Measurements from ENCODE around the gene TINAG. TPM values are rescaled to one million over a fixed set of nuclear protein-coding genes. Genes with fewer than 3 reads are reported as not detected.

Gene TINAG
- total RNA-seq, 3 donors from 2014 or later, result 25.2 to 55.5 (median 28.1) TPM

DNA sequence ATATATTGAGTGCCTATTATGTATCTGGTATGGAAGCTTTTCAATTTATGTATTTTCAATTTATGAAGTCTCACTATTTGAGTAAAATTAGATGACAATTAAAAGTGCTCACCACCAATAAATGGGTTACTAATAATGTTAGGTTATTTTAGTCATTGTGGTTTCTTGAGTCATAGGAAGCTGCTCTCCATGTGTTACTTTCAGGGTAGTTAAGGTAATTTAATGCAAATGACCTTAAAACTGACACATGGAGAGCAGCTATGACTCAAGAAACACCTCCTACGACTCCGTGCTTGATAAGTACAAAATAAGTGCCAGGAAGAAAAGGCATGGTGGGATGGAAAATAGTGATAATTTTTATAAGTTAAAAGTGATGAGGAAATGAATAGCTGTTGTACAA is 16.5 kb upstream of the TINAG start:
- TF ChIP-seq, protein P1, sequence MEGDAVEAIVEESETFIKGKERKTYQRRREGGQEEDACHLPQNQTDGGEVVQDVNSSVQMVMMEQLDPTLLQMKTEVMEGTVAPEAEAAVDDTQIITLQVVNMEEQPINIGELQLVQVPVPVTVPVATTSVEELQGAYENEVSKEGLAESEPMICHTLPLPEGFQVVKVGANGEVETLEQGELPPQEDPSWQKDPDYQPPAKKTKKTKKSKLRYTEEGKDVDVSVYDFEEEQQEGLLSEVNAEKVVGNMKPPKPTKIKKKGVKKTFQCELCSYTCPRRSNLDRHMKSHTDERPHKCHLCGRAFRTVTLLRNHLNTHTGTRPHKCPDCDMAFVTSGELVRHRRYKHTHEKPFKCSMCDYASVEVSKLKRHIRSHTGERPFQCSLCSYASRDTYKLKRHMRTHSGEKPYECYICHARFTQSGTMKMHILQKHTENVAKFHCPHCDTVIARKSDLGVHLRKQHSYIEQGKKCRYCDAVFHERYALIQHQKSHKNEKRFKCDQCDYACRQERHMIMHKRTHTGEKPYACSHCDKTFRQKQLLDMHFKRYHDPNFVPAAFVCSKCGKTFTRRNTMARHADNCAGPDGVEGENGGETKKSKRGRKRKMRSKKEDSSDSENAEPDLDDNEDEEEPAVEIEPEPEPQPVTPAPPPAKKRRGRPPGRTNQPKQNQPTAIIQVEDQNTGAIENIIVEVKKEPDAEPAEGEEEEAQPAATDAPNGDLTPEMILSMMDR (IDR thresholded peaks at IDR 0.05), result no peak
- no peak for ATAC-seq
- H3K9me3 ChIP-seq, result no peaks in the 10 kb centered on the region
- H3K4me1 ChIP-seq (ENCODE audit: low read depth), result no peaks in the 10 kb centered on the region
- no peak overlapping the region for H3K4me3 ChIP-seq
- no peaks in the 10 kb centered on the region for H3K36me3 ChIP-seq (ENCODE audit: low read depth)
- intact Hi-C loops (cut with DNase I, micrococcal nuclease), result no loop called here
- DNase-seq, result no peak

DNA sequence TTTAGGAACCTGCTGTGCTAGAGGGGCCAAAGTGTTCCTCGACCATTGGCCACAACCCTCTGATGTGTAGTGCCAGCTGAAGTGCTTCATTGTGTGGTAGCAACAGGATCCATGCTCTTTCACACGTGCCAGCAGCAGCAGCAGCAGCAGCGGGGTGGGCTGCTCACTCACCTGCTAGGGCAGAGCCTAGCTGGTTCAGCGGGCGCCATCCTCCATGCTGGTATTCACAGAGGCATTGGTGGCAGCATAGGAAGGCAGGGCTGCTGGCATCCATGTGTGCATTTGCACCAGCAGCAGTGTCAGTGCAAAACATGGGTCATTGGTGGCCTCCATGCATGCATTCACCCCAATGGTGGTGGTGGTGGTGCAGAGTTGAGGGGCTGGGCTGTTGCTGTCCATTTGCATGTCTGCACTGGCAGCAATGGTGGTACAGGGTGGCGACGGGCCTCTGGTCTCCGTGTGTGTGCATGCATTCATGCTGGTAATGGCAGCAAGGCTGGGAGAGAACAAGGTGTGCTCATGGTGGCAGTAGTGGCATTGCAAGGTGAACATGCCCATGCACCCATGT is 13.2 kb upstream of the TINAG start:
- TF ChIP-seq, protein P1 (IDR thresholded peaks at IDR 0.05), result no peak
- intact Hi-C loops (cut with DNase I, micrococcal nuclease), result no loop called here
- DNase-seq (peak in 1 of 3 donors; percentile 35), ATAC-seq (no peak)
- Histone ChIP-seq H3K36me3 (ENCODE audit: low read depth) (no peaks in the 10 kb centered on the region), H3K9me3 (no peaks in the 10 kb centered on the region), H3K4me1 (ENCODE audit: low read depth) (no peaks in the 10 kb centered on the region), H3K4me3 (no peak overlapping the region)

DNA sequence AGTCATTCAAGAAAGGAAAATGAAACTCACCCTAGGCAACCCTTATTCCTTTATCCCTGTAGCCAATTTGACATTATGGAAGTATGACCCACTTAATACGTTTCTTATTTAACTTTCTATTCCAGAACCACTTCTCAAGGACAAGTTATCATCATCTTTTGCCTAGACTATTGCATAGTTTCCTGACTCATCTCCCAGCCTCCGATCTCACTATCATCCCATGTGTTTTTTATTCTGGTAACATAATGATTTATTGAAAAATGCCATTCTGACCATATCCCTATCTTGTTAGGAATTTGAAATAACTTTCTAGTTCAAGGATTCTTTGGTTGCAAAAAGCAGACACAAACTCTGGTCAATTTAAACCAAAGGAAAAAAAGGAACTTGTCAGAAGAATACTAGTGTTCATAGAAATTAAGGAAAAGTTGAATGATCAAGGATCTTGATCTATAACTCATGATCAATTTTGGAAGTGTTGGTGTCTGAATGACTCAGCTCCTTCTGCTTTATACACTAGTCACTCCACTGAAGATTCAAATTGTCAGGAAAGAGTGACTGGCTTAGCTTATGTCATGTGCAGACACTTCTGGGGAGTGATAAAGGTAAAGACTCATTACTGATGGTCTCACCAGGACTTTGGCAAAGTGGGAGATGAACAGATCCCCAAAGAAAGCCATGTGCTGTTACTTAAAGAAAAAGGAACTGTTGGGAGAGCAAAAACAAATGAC is 8.5 kb upstream of the TINAG start:
- Histone ChIP-seq H3K9me3 (no peaks in the 10 kb centered on the region), H3K36me3 (ENCODE audit: low read depth) (no peaks in the 10 kb centered on the region), H3K4me3 (no peak overlapping the region), H3K4me1 (ENCODE audit: low read depth) (no peaks in the 10 kb centered on the region)
- TF ChIP-seq, protein P1 (IDR thresholded peaks at IDR 0.05), result no peak
- no peak for ATAC-seq
- DNase-seq, result no peak
- intact Hi-C loops (cut with DNase I, micrococcal nuclease), result no loop called here

DNA sequence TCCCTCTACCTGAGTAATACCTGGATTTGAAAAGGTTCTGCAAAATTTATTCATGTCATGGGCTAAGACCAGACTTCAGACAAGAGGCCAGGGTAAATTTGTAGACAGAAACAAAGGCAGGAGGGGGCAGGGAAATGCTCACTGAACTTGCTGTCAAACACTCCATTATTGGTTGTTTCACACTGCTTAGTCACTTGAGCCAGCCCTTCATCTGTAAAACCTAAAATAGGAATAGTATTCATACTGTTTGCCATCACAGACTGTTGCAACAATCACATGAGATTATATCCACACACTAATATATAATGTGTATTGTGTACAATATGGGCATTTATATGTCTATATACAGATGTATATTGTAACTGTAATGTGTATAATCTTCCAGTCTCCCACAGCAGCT is 6.5 kb upstream of the TINAG start:
- H3K4me3 ChIP-seq, result no peak overlapping the region
- no peaks in the 10 kb centered on the region for H3K4me1 ChIP-seq (ENCODE audit: low read depth)
- no peaks in the 10 kb centered on the region for H3K9me3 ChIP-seq
- TF ChIP-seq, protein P1 (IDR thresholded peaks at IDR 0.05), result no peak
- DNase-seq (no peak), ATAC-seq (no peak)
- H3K36me3 ChIP-seq (ENCODE audit: low read depth), result no peaks in the 10 kb centered on the region
- intact Hi-C loops (cut with DNase I, micrococcal nuclease), result no loop called here

DNA sequence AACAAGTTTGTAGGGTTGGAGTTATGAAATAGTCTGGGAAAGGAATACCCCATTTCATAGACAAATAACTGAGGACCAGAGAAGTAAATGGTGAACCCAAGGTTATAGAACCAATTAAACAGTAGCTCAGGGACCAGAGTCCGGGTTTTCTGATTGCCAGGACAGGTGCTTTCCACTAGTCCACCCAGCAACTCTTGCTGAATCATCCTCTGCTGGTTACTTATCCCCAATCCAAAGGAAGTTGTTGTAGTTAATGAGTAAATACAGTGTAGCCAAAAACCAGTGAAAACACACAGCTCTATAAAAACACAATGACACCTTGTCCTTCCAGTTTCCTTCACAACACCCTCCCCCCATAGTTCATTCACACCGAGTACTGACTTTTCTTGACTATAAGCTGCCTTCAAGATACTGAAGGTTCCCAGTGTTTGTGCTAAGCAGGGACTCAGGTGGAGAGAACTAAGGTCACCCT is 766 bp upstream of the TINAG start:
- intact Hi-C loops (cut with DNase I, micrococcal nuclease), result no loop called here
- ATAC-seq (peak; percentile 95), DNase-seq (peak in 2 of 3 donors; percentile 36 to 75)
- H3K9me3 ChIP-seq, result no peaks in the 10 kb centered on the region
- TF ChIP-seq, protein P1 (IDR thresholded peaks at IDR 0.05), result no peak
- no peaks in the 10 kb centered on the region for H3K36me3 ChIP-seq (ENCODE audit: low read depth)
- no peak overlapping the region for H3K4me3 ChIP-seq
- H3K4me1 ChIP-seq (ENCODE audit: low read depth), result peaks cover 4% of the 10 kb centered on the region
